ENCODE data around the gene BBOF1.

DNA sequence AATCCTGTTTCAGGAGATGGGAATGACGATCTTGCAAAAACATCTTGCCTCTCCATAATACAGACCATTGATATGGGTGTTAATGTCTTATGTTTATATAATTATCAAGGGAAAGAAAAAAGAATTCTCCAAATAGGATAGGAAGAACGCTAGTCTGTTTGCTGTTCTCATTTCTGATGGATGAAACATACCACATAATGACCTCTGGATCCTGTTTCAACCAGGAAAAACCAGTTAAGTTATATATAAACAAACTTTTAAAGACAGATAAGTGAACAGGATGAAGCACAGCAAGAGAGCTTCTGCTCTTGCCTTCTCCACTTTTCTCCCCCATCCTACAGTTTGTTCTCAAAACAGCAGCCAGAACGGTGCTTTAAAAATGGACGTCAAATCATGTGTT is 41.3 kb upstream of the BBOF1 start:
- TF ChIP-seq POLR2AphosphoS5 (IDR thresholded peaks at IDR 0.05; ENCODE audit: low read depth, low read length) (no peak), REST (IDR thresholded peaks at IDR 0.05; ENCODE audit: low read depth) (no peak), CTCF (IDR thresholded peaks at IDR 0.05 in 2 of 3, conservative IDR thresholded peaks at IDR 0.05 in 1 of 3; ENCODE audit: borderline replicate concordance in 1 of 3, insufficient read depth in 1 of 3, low read depth in 2 of 3, low read length in 2 of 3) (no peak)
